NCI-H2196 (cell line): ENCODE results near the gene KRTAP4-16.
"Not testable (repeated sequence)": the region's sequence is repeated elsewhere in the genome, so short reads cannot be mapped to it uniquely, and the experiment has no call there.

Experiments used
- DNase-seq: peaks from one replicate; lab custom pipeline; 2025; ENCODE audit not compliant: unreplicated experiment; lab: John Stamatoyannopoulos, UW

The KRTAP4-16 gene

GRCh38 chr17:41101586-41102259 is at the start of gene KRTAP4-16:
Gene KRTAP4-16, minus strand, starts transcription at chr17:41102209. Its CDS starts 0 bp downstream, at chr17:41102209.
- no peak for DNase-seq

- no peak for DNase-seq
Measured at GRCh38 chr17:41151525-41151924, 49.5 kb upstream of the KRTAP4-16 start.

- no peak for DNase-seq
Measured at GRCh38 chr17:41150026-41150425, 48.0 kb upstream of the KRTAP4-16 start.

- DNase-seq = no peak
Measured at GRCh38 chr17:41149652-41149985, 47.6 kb upstream of the KRTAP4-16 start, which contains the start of gene KRTAP4-5. Gene KRTAP4-5, minus strand, starts transcription at chr17:41149825. Its CDS starts 58 bp downstream, at chr17:41149767.

- DNase-seq = not testable (repeated sequence)
Measured at GRCh38 chr17:41148971-41149651, 47.1 kb upstream of the KRTAP4-16 start.

- no peak for DNase-seq
Measured at GRCh38 chr17:41147531-41148204, 45.7 kb upstream of the KRTAP4-16 start.

GRCh38 chr17:41145261-41145660 is 43.3 kb upstream of the KRTAP4-16 start:
- DNase-seq = no peak

- DNase-seq = no peak
Measured at GRCh38 chr17:41144846-41145245, 42.8 kb upstream of the KRTAP4-16 start.

- DNase-seq = no peak
Measured at GRCh38 chr17:41141361-41141760, 39.4 kb upstream of the KRTAP4-16 start.

GRCh38 chr17:41140360-41141131 is 38.5 kb upstream of the KRTAP4-16 start, which contains the start of gene KRTAP4-6:
Gene KRTAP4-6, minus strand, starts transcription at chr17:41140544. Its CDS starts 57 bp downstream, at chr17:41140487.
- DNase-seq = no peak

- not testable (repeated sequence) for DNase-seq
Measured at GRCh38 chr17:41139865-41140264, 37.9 kb upstream of the KRTAP4-16 start.

- no peak for DNase-seq
Measured at GRCh38 chr17:41133880-41134735, 32.1 kb upstream of the KRTAP4-16 start.

- no peak for DNase-seq
Measured at GRCh38 chr17:41131979-41132378, 30.0 kb upstream of the KRTAP4-16 start.

- no peak for DNase-seq
Measured at GRCh38 chr17:41127371-41127770, 25.4 kb upstream of the KRTAP4-16 start.

GRCh38 chr17:41126412-41126811 is 24.4 kb upstream of the KRTAP4-16 start:
- DNase-seq = no peak

- no peak for DNase-seq
Measured at GRCh38 chr17:41125064-41125463, 23.1 kb upstream of the KRTAP4-16 start.

GRCh38 chr17:41123991-41124371 is 22.0 kb upstream of the KRTAP4-16 start, which contains the start of gene KRTAP4-12:
Gene KRTAP4-12, minus strand, starts transcription at chr17:41124182. Its CDS starts 60 bp downstream, at chr17:41124122.
- not testable (repeated sequence) for DNase-seq

GRCh38 chr17:41123292-41123990 is 21.4 kb upstream of the KRTAP4-16 start:
- DNase-seq = not testable (repeated sequence)

GRCh38 chr17:41121742-41122141 is 19.7 kb upstream of the KRTAP4-16 start:
- DNase-seq = no peak
